ENCODE data around the gene SPRED2.

DNA sequence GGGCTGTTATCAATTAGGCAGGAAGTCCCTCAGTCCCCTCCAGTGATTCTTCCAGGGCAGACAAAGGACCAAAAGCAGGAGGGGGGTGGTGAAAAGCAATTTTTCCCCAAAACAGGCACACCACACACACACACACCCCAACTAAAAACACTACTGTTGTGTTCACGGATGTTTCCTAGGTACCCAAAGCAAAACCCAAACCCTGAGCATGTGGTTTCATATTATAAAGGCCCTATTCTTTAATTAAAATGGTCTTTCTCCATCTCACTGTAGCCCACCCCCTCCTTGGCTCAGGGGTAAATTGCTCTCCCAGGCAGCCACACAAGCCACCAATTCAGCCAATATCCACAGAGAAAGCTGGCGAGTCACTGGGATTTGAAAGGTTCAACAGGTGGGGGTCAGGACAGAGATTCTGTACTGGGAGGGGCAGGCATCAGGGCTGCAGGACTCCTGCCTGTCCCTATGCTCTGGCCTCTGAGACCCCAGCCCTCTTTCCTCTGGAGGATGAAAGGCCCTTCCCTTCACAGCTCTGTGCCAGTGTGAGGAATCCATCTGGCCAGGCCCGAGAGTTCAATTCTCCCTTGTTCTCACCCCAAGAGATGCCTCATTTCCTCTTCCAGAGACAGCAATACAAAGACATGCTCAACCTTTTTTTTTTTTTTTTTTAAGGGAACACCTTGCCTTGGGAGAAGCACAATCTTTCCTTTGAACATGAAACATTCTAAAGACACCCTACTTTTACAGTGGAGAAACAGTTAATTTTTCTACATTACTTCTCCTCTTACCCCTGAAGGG lies 43.6 kb downstream of the SPRED2 start:
- TF ChIP-seq, protein P1, sequence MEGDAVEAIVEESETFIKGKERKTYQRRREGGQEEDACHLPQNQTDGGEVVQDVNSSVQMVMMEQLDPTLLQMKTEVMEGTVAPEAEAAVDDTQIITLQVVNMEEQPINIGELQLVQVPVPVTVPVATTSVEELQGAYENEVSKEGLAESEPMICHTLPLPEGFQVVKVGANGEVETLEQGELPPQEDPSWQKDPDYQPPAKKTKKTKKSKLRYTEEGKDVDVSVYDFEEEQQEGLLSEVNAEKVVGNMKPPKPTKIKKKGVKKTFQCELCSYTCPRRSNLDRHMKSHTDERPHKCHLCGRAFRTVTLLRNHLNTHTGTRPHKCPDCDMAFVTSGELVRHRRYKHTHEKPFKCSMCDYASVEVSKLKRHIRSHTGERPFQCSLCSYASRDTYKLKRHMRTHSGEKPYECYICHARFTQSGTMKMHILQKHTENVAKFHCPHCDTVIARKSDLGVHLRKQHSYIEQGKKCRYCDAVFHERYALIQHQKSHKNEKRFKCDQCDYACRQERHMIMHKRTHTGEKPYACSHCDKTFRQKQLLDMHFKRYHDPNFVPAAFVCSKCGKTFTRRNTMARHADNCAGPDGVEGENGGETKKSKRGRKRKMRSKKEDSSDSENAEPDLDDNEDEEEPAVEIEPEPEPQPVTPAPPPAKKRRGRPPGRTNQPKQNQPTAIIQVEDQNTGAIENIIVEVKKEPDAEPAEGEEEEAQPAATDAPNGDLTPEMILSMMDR (IDR thresholded peaks at IDR 0.05 in 8 of 11, conservative IDR thresholded peaks at IDR 0.05 in 3 of 11): no peak
- TF ChIP-seq POLR2A (IDR thresholded peaks at IDR 0.05): no peak
- no peak for TF ChIP-seq POLR2AphosphoS5 (IDR thresholded peaks at IDR 0.05)

Data from spleen (tissue), 7 donors.